ENCODE measurements around the gene URGCP. TPM values are rescaled to one million over a fixed set of nuclear protein-coding genes. Genes with fewer than 3 reads are reported as not detected.
A peak's percentile ranks its signal among the peaks of the same experiment; 100 is the strongest.

URGCP gene
- total and polyA plus RNA-seq, 2 of the 4 experiments (the other 2 are of a cell fraction): 22.0 to 25.5 TPM

GRCh38 chr7:43855176-43855575 is 51.2 kb downstream of the URGCP start:
- Histone ChIP-seq H3K4me3 (ENCODE audit: insufficient read depth, low read depth, low read length) (no peak overlapping the region), H3K9ac (ENCODE audit: low read depth, low read length) (no peak overlapping the region), H4K91ac (ENCODE audit: insufficient read depth, low read depth, low read length) (no peak overlapping the region), H3K14ac (replicated peaks; ENCODE audit: low read depth, low read length) (no peak overlapping the region), H3K79me1 (ENCODE audit: low read depth in 1 of 2, low read length in 2 of 2) (no peaks in the 10 kb centered on the region), H2AFZ (replicated peaks; ENCODE audit: low read length, poor library complexity) (no peak overlapping the region), H2AK5ac (ENCODE audit: low read depth, low read length) (peak overlapping the region; percentile 51; the same call in 1 of the 2 replicates), H4K8ac (ENCODE audit: low read depth in 2 of 2, low read length in 2 of 2) (no peak overlapping the region), H4K20me1 (ENCODE audit: insufficient read depth, low read length) (no peaks in the 10 kb centered on the region), H3K27me3 (ENCODE audit: control insufficient read depth, insufficient read depth, low read length) (peaks cover 4% of the 10 kb centered on the region; the same call in 1 of the 2 replicates), H3K9me3 (ENCODE audit: control insufficient read depth, insufficient read depth, low read length) (no peaks in the 10 kb centered on the region; the same call in 1 of the 2 replicates), H2BK5ac (ENCODE audit: low read depth, low read length, poor library complexity, severe bottlenecking) (no peak overlapping the region), H3K4me2 (ENCODE audit: low read depth, low read length) (no peak overlapping the region), H3K23ac (ENCODE audit: low read depth, low read length) (no peak overlapping the region), H3K18ac (ENCODE audit: low read depth, low read length) (no peak overlapping the region), H4K5ac (ENCODE audit: low read depth, low read length) (no peak overlapping the region), H2BK120ac (ENCODE audit: low read depth, low read length) (no peak overlapping the region), H3K56ac (ENCODE audit: extremely low read depth, insufficient read depth, low read length) (no peak overlapping the region), H3K36me3 (ENCODE audit: control insufficient read depth, insufficient read depth, low read length) (no peaks in the 10 kb centered on the region), H3K4ac (ENCODE audit: low read depth, low read length) (no peak overlapping the region), H3K4me1 (ENCODE audit: control insufficient read depth, insufficient read depth, low read length) (no peaks in the 10 kb centered on the region), H3K9me1 (ENCODE audit: insufficient read depth, low read length) (no peaks in the 10 kb centered on the region; the same call in 1 of the 2 replicates), H3K27ac (ENCODE audit: insufficient read depth, low read length) (no peak overlapping the region), H2BK15ac (ENCODE audit: low read depth, low read length) (no peak overlapping the region), H2AK9ac (replicated peaks; ENCODE audit: low read depth, low read length, poor library complexity) (no peak overlapping the region), H2BK20ac (ENCODE audit: low read depth, low read length) (no peak overlapping the region)
- in situ Hi-C loops (cut with MboI; ENCODE audit: low sequenced_read_pairs) (no loop called here), intact Hi-C loops (cut with micrococcal nuclease) (no loop called here), dilution Hi-C loops (cut with HindIII; ENCODE audit: low sequenced_read_pairs, unreplicated experiment) (no loop called here)
- POLR2A ChIA-PET (ENCODE audit: unreplicated experiment): no interaction called here
- BruUV-seq (replicated peaks): no TSS peak
- no peak for TF ChIP-seq NFE2L2 (IDR thresholded peaks at IDR 0.05; ENCODE audit: low read depth, low read length)
- TF ChIP-seq USF2 (IDR thresholded peaks at IDR 0.05; ENCODE audit: low read depth, low read length): no peak
- no peak for TF ChIP-seq FOS (IDR thresholded peaks at IDR 0.05; ENCODE audit: low read depth, low read length)
- no peak for TF ChIP-seq BHLHE40 (IDR thresholded peaks at IDR 0.05; ENCODE audit: low read depth, low read length)
- no peak for TF ChIP-seq RFX5 (IDR thresholded peaks at IDR 0.05; ENCODE audit: low read depth, low read length)
- no peak for TF ChIP-seq MAFK (IDR thresholded peaks at IDR 0.05; ENCODE audit: low read depth, low read length)
- TF ChIP-seq CTCF (conservative IDR thresholded peaks at IDR 0.05; ENCODE audit: low read depth, low read length): no peak
- no peak for TF ChIP-seq ELK1 (IDR thresholded peaks at IDR 0.05; ENCODE audit: borderline replicate concordance, low read depth, low read length)
- no peak for TF ChIP-seq RCOR1 (IDR thresholded peaks at IDR 0.05; ENCODE audit: insufficient replicate concordance, low read length)
- DNase-seq (no peak), ATAC-seq (ENCODE audit: low read depth) (no peak)
- CTCF ChIA-PET: interaction anchor here (0.6 kb wide), 1 partner anchor 102 kb away, joined by 3 read pairs; no protein-coding TSS in a partner anchor
